ENCODE results near the gene AURKAIP1.
"Not testable (repeated sequence)": the region's sequence is repeated elsewhere in the genome, so short reads cannot be mapped to it uniquely, and the experiment has no call there.

- not testable (repeated sequence) for TF ChIP-seq BRCA1 (CRISPR knock-in tag; IDR thresholded peaks at IDR 0.05); SP4 (CRISPR knock-in tag; IDR thresholded peaks at IDR 0.05); PHF8 (CRISPR knock-in tag; IDR thresholded peaks at IDR 0.05); CREBL2 (CRISPR knock-in tag; IDR thresholded peaks at IDR 0.05; ENCODE audit: borderline replicate concordance); CTCF (CRISPR knock-in tag; IDR thresholded peaks at IDR 0.05); NAIF1 (CRISPR knock-in tag; IDR thresholded peaks at IDR 0.05; ENCODE audit: borderline replicate concordance); ZNF816 (CRISPR knock-in tag; IDR thresholded peaks at IDR 0.05; ENCODE audit: borderline replicate concordance); EP300 (IDR thresholded peaks at IDR 0.05; ENCODE audit: low read depth in 2 of 2, low read length in 2 of 2); EP300 (CRISPR knock-in tag; IDR thresholded peaks at IDR 0.05; ENCODE audit: borderline replicate concordance); POLR2AphosphoS5 (IDR thresholded peaks at IDR 0.05; ENCODE audit: low read depth, low read length); EZH2 (conservative IDR thresholded peaks at IDR 0.05; ENCODE audit: low read depth, low read length); NFRKB (IDR thresholded peaks at IDR 0.05); RCOR2 (CRISPR knock-in tag; IDR thresholded peaks at IDR 0.05); MXD4 (CRISPR knock-in tag; IDR thresholded peaks at IDR 0.05)
Measured at GRCh38 chr1:1402901-1403392, 27.9 kb upstream of the AURKAIP1 start.
